CD4-positive, alpha-beta T cell treated with Interferon alpha-2 for 1 hour (primary cell): ENCODE data around the gene ALDH1L1.

Experiments used
- DNase-seq, 2 donors: peaks; one replicate each; pipeline ENCODE4 v3.0.0-alpha.2; 2020 to 2022

The ALDH1L1 gene

GRCh38 chr3:126180477-126181397, at the start of gene ALDH1L1:
Gene ALDH1L1 (minus strand): TSS chr3:126180586. CDS start chr3:126160979, 19,607 bp downstream.
- DNase-seq: no peak

GRCh38 chr3:126226374-126226773, 46.0 kb upstream of the ALDH1L1 start:
- no peak for DNase-seq

DNA sequence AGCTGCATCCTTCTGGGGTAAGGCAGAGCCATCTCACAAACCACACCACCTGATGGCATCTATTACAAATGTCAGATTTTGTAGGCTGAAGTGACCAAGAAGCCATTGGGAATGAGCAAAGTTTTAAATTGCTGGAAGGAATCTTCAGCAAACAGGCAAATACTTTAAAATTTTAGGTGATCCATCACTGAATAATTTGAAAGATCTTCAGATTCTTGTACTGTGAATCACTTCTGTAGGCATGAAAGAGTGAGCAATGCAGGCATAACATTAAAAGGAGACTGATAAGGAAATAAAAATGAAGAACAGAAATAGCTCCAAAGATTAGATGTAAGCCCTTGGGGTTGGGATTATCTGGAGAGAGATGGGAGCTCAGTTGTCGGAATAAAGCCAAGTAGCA, 36.0 kb upstream of the ALDH1L1 start:
- DNase-seq: no peak

DNA sequence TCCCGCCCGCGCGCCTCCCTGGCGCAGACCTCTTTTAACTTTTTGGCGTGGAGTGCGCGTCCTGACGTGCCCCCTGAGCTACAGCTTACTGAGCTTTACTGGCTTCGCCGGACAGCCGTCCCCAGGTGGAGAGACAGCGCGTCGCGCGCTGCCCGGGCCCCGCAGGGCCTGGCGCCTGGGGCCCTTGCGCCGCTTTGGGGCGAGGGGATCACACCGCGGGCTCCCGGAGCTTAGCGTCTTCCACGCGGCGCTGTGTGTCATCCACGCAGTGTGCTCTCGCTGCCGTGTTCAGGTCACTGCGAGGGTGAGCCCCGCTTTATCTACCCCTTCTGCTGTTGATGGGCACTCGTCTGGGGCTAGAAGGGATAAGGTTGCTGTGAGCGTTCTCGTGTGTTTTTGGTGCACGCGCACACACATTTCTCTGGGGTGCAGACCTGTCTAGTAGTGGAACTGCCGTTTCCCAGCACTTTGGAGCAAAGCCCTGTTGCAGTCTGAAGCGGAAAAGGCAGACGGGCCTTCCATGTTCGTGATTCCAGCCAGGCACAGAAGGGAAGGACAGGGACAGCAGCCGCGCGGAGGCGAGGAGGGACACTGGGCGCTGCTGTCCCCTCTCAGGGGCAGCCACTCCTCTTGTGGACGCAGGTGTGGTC, 33.1 kb upstream of the ALDH1L1 start:
- no peak for DNase-seq

GRCh38 chr3:126212620-126213378, 32.4 kb upstream of the ALDH1L1 start:
- DNase-seq: no peak

DNA sequence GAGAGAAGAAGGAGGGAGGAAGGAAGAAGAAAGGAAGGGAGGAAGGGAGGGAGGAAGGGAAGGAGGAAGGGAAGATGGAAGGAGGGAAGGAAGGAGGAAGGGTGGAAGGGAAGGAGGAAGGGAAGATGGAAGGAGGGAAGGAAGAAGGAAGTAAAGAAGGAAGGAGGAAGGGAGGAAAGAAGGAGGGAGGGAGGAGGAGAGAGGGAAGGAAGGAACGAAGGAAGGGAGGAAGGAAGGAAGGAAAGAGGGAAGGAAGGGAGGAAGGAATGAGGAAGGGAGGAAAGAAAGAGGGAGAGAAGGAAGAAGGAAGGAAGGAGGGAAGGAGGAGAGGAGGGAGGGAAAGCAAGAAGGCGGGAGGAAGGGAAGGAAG, 31.8 kb upstream of the ALDH1L1 start:
- no peak for DNase-seq

- no peak for DNase-seq
Measured at GRCh38 chr3:126211569-126211968, 31.2 kb upstream of the ALDH1L1 start.

DNA sequence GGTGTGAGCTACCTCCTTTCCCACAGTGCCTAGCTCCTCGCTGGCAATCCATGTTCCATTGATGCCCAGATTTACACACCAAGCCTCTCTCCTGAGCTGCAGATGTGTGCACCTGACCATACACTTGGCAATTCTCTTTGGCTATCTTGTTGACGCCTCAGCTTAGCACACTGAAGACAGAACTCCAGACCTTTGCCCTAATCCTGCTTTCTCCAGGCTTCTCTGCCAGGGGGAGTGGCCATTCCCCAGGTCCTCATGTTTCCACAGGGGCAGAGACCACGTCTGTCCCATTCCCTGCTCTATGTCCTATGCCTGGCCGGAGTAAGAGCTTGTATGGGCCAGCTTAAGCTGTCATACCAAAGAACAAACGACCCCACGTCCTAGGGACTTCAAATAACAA, 30.2 kb upstream of the ALDH1L1 start:
- no peak for DNase-seq

GRCh38 chr3:126209741-126210140, 29.4 kb upstream of the ALDH1L1 start:
- no peak for DNase-seq

DNA sequence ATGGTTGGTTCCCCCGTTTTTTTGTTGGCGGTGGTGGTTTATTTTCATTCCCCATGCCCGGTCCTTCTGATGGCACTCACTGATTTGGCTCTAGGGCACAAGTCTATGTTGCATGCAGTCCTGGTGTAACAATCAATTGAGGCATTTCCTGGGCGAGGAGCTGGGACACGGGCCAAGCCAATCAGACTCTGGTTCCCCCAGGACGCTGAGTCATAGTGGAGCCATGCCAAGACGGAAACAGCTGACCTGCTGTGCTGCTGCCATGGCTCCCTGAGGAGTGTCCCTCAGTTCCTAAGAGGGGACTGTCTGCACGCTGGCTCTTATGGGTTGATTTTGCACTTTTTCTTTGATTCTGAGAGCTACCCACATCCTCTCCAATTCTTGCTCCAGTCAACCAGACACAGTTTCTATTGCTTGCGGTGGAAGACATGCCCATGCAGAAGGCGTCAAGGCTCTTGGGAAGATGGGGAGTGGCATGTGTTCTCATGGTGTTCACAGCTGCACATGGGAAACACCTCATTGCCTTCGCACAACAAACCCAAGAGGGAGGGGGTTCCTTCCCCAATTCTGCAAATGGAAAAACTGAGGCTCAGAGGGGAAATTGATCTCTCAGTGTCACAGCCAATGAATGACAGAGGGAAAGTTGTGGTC, 28.3 kb upstream of the ALDH1L1 start:
- no peak for DNase-seq

DNA sequence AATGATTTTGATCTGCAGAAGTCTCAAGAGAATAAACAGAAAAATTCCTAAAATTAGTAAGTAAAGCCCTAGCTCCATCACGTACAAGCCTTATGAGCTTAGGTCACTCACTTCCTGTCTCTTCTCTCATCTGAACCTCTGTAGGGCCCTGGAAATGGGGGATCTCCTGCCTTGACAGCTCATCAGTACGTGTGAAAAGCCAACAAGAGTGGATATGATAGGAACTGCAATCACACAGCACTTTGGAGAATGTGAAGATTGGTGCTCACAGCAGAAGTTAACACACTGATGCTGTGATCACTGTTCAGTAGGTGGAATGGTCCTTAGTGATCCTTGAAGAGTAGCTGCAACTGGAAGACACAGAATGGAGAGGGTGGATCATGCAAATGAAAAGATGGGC, 27.8 kb upstream of the ALDH1L1 start:
- DNase-seq: no peak

GRCh38 chr3:126207166-126207565, 26.8 kb upstream of the ALDH1L1 start:
- no peak for DNase-seq

GRCh38 chr3:126205717-126206655, 25.6 kb upstream of the ALDH1L1 start:
- no peak for DNase-seq

DNA sequence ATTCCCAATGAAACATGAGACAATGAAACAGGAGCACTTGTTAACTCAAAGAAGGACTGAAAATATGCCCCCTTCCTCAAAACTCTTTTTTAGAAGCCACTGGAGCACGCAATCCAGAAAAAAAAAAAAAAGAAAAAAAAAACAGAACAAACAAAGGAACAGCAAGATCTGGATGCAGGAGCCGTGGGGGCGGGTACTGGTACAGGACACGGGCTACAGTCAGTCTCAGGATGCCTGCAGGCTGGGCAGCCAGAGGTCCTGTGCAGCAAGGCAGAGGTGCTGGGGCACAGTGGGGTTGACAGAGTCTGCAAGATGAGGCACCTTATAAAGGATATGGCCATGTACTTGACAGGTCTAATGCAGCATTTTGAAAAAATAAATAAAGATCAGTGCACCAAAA, 22.3 kb upstream of the ALDH1L1 start:
- DNase-seq: no peak

GRCh38 chr3:126202276-126202675, 21.9 kb upstream of the ALDH1L1 start:
- DNase-seq: no peak

GRCh38 chr3:126201168-126201567, 20.8 kb upstream of the ALDH1L1 start:
- DNase-seq: no peak

GRCh38 chr3:126200534-126200933, 20.1 kb upstream of the ALDH1L1 start:
- no peak for DNase-seq

GRCh38 chr3:126199256-126199655, 18.9 kb upstream of the ALDH1L1 start:
- DNase-seq: no peak

DNA sequence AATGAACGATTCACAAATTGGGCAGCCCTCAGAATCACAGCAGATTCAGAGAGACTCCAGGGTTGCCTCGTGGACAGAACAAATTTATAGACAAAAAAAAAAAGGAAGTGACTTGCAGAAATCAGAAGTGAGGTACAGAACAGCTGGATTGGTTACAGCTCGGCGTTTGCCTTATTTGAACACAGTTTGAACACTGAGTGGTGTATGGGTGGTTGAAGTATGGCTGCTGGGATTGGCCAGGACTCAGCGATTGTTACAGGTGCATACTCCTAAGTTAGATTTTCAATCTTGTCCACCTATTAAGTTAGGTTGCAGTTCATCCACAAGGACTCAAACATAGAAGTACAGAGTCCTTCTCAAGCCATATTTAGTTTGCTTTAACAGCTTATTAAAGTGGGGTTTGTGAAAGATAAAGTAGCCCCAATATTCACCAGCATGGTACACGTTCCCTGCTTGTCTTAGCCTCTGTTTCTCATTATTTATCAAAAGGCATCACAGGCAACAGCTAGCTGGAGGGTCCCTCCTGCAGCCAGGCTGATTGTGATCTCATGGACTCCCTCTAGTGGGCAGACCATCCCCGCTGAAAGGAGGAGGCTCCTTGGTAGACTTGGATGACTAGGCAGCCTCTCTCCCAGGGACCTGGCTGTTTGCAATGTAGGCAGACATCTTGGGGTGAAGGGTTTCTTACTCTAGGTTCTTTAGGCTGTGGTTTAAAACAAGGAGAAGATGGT, 17.6 kb upstream of the ALDH1L1 start:
- DNase-seq: peak; percentile 22 to 39

DNA sequence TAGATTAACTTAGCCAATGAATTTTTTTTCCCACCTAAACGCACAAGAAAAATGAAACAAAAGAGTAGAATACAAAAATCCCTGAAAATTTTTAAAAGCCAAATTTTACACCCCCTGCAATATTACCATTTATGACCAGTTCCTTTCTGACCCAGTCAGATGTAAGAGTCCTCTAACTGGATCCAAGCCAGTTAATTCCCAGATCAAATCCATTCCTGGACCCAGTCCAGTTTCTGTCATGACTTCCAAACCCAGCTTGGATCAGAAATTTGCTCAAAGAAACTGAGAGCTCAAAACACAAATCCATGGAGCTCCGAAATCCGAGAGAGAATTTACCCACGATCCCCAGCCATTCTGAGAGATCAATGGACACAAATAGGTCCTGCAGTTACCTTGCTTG, 17.0 kb upstream of the ALDH1L1 start:
- no peak for DNase-seq

- DNase-seq: no peak
Measured at GRCh38 chr3:126194713-126195305, 14.4 kb upstream of the ALDH1L1 start.
